Natural killer cell treated with Interleukin-12 subunit alpha and Interleukin-12 subunit beta and Interleukin-15 and Interleukin-18, amount 100 ng/mL, for 72 hours (primary cell): ENCODE data around the gene PIEZO2. TPM values are rescaled to one million over a fixed set of nuclear protein-coding genes. Genes with fewer than 3 reads are reported as not detected.

Experiments used
- ATAC-seq, 2 donors: fragments of 150-1000 bp; cut with Tn5 transposase in 1 of 2; sonication (Bioruptor Pico), chemical (Tn5 transposase) in 1 of 2; 2 replicates each; pipeline ENCODE4 v1.10.0; 2021
- DNase-seq: peaks from one replicate; pipeline ENCODE4 v3.0.0; 2022; ENCODE audit warnings: low spot score
- H3K27ac Mint-ChIP-seq, 2 donors: 1 replicate in 1 of 2; 2 replicates in 1 of 2; pipeline ENCODE4 v1.8.0; 2022; ENCODE audit warnings: mixed read lengths in 2 of 2, mild to moderate bottlenecking in 1 of 2, moderate library complexity in 1 of 2
- H3K27me3 Mint-ChIP-seq, 2 donors: 1 replicate in 1 of 2; 2 replicates in 1 of 2; pipeline ENCODE4 v1.8.0; 2022; ENCODE audit warnings: mixed read lengths in 2 of 2
- H3K36me3 Mint-ChIP-seq: one replicate; pipeline ENCODE4 v1.8.0; 2022; ENCODE audit warnings: mixed read lengths
- H3K4me1 Mint-ChIP-seq, 2 donors: 1 replicate in 1 of 2; 2 replicates in 1 of 2; pipeline ENCODE4 v1.8.0; 2022; ENCODE audit warnings: low read depth in 2 of 2, mixed read lengths in 2 of 2, mild to moderate bottlenecking in 1 of 2
- H3K4me3 Mint-ChIP-seq: one replicate; pipeline ENCODE4 v1.8.0; 2022; ENCODE audit warnings: mixed read lengths
- H3K9me3 Mint-ChIP-seq: 2 replicates; pipeline ENCODE4 v1.8.0; 2022; ENCODE audit warnings: mixed read lengths
- total RNA-seq, 2 donors: library from RNA; stranded (reverse); gene quantifications; one replicate each; pipeline ENCODE4 v1.2.3, GENCODE V29; 2022

Gene PIEZO2
- total RNA-seq, 2 donors from 2014 or later = not detected

GRCh38 chr18:11113046-11113548, 36.3 kb downstream of the PIEZO2 start:
- Mint-ChIP-seq H3K36me3 (no peaks in the 10 kb centered on the region), H3K27me3 (no peaks in the 10 kb centered on the region), H3K9me3 (no peaks in the 10 kb centered on the region), H3K4me3 (no peak overlapping the region), H3K27ac (no peak overlapping the region), H3K4me1 (no peaks in the 10 kb centered on the region)
- ATAC-seq (no peak), DNase-seq (no peak)

GRCh38 chr18:11112286-11112685, 37.1 kb downstream of the PIEZO2 start:
- DNase-seq (no peak), ATAC-seq (no peak)
- Mint-ChIP-seq H3K9me3 (no peaks in the 10 kb centered on the region), H3K36me3 (no peaks in the 10 kb centered on the region), H3K27ac (no peak overlapping the region), H3K27me3 (no peaks in the 10 kb centered on the region), H3K4me1 (no peaks in the 10 kb centered on the region), H3K4me3 (no peak overlapping the region)

- no peak for DNase-seq
- H3K36me3 Mint-ChIP-seq = no peaks in the 10 kb centered on the region
- no peak overlapping the region for H3K4me3 Mint-ChIP-seq
- no peak overlapping the region for H3K27ac Mint-ChIP-seq
- no peaks in the 10 kb centered on the region for H3K9me3 Mint-ChIP-seq
- ATAC-seq = peak in 1 of 2 donors; percentile 27
- H3K4me1 Mint-ChIP-seq = no peaks in the 10 kb centered on the region
- H3K27me3 Mint-ChIP-seq = no peaks in the 10 kb centered on the region
Observed at GRCh38 chr18:11110509-11110908, 38.9 kb downstream of the PIEZO2 start.

- H3K27ac Mint-ChIP-seq = no peak overlapping the region
- no peak for DNase-seq
- H3K36me3 Mint-ChIP-seq = no peaks in the 10 kb centered on the region
- no peaks in the 10 kb centered on the region for H3K4me1 Mint-ChIP-seq
- H3K9me3 Mint-ChIP-seq = no peaks in the 10 kb centered on the region
- H3K27me3 Mint-ChIP-seq = no peaks in the 10 kb centered on the region
- H3K4me3 Mint-ChIP-seq = no peak overlapping the region
- no peak for ATAC-seq
Observed at GRCh38 chr18:11108947-11109346, 40.4 kb downstream of the PIEZO2 start.

GRCh38 chr18:11106894-11107293, 42.5 kb downstream of the PIEZO2 start:
- DNase-seq (no peak), ATAC-seq (no peak)

GRCh38 chr18:11105463-11105862, 43.9 kb downstream of the PIEZO2 start:
- Mint-ChIP-seq H3K4me1 (no peaks in the 10 kb centered on the region), H3K27me3 (no peaks in the 10 kb centered on the region), H3K27ac (no peak overlapping the region), H3K36me3 (no peaks in the 10 kb centered on the region), H3K9me3 (no peaks in the 10 kb centered on the region), H3K4me3 (no peak overlapping the region)
- ATAC-seq (no peak), DNase-seq (no peak)

More at GRCh38 chr18:11106894-11107293, 42.5 kb downstream of the PIEZO2 start:
- Mint-ChIP-seq H3K27ac (no peak overlapping the region), H3K36me3 (no peaks in the 10 kb centered on the region), H3K4me1 (no peaks in the 10 kb centered on the region), H3K9me3 (no peaks in the 10 kb centered on the region), H3K4me3 (no peak overlapping the region), H3K27me3 (no peaks in the 10 kb centered on the region)

- ATAC-seq (peak in 1 of 2 donors; percentile 36), DNase-seq (no peak)
- Mint-ChIP-seq H3K4me1 (no peaks in the 10 kb centered on the region), H3K4me3 (no peak overlapping the region), H3K27me3 (no peaks in the 10 kb centered on the region), H3K27ac (no peak overlapping the region), H3K36me3 (no peaks in the 10 kb centered on the region), H3K9me3 (no peaks in the 10 kb centered on the region)
Observed at GRCh38 chr18:11104307-11104706, 45.1 kb downstream of the PIEZO2 start.

- no peaks in the 10 kb centered on the region for H3K27me3 Mint-ChIP-seq
- ATAC-seq = no peak
- H3K4me1 Mint-ChIP-seq = no peaks in the 10 kb centered on the region
- H3K36me3 Mint-ChIP-seq = no peaks in the 10 kb centered on the region
- H3K4me3 Mint-ChIP-seq = no peak overlapping the region
- H3K9me3 Mint-ChIP-seq = no peaks in the 10 kb centered on the region
- no peak for DNase-seq
- no peak overlapping the region for H3K27ac Mint-ChIP-seq
Observed at GRCh38 chr18:11096839-11097750, 52.3 kb downstream of the PIEZO2 start.

- H3K4me1 Mint-ChIP-seq = no peaks in the 10 kb centered on the region
- H3K36me3 Mint-ChIP-seq = no peaks in the 10 kb centered on the region
- no peak overlapping the region for H3K27ac Mint-ChIP-seq
- DNase-seq (no peak), ATAC-seq (no peak)
- H3K9me3 Mint-ChIP-seq = no peaks in the 10 kb centered on the region
- H3K4me3 Mint-ChIP-seq = no peak overlapping the region
- no peaks in the 10 kb centered on the region for H3K27me3 Mint-ChIP-seq
Observed at GRCh38 chr18:11096411-11096810, 53.0 kb downstream of the PIEZO2 start.

- Mint-ChIP-seq H3K9me3 (no peaks in the 10 kb centered on the region), H3K4me3 (no peak overlapping the region), H3K27ac (no peak overlapping the region)
Observed at GRCh38 chr18:11095674-11096293, 53.6 kb downstream of the PIEZO2 start.

GRCh38 chr18:11095211-11095610, 54.2 kb downstream of the PIEZO2 start:
- ATAC-seq (no peak), DNase-seq (no peak)
- Mint-ChIP-seq H3K27me3 (no peaks in the 10 kb centered on the region), H3K27ac (no peak overlapping the region), H3K9me3 (no peaks in the 10 kb centered on the region), H3K4me1 (no peaks in the 10 kb centered on the region), H3K4me3 (no peak overlapping the region), H3K36me3 (no peaks in the 10 kb centered on the region)

More at GRCh38 chr18:11095674-11096293, 53.6 kb downstream of the PIEZO2 start:
- DNase-seq = no peak
- no peaks in the 10 kb centered on the region for H3K36me3 Mint-ChIP-seq
- no peaks in the 10 kb centered on the region for H3K4me1 Mint-ChIP-seq
- H3K27me3 Mint-ChIP-seq = no peaks in the 10 kb centered on the region
- ATAC-seq = no peak

- no peak overlapping the region for H3K27ac Mint-ChIP-seq
Observed at GRCh38 chr18:11091746-11092145, 57.6 kb downstream of the PIEZO2 start.

GRCh38 chr18:11089931-11090715, 59.2 kb downstream of the PIEZO2 start:
- Mint-ChIP-seq H3K27ac (no peak overlapping the region), H3K4me3 (no peak overlapping the region), H3K27me3 (peaks cover 0 to 5% of the 10 kb centered on the region in 2 donors), H3K36me3 (no peaks in the 10 kb centered on the region), H3K9me3 (no peaks in the 10 kb centered on the region), H3K4me1 (peaks cover 0 to 4% of the 10 kb centered on the region in 2 donors)
- DNase-seq (no peak), ATAC-seq (no peak)

More at GRCh38 chr18:11091746-11092145, 57.6 kb downstream of the PIEZO2 start:
- Mint-ChIP-seq H3K4me3 (no peak overlapping the region), H3K27me3 (peaks cover 0 to 5% of the 10 kb centered on the region in 2 donors), H3K36me3 (no peaks in the 10 kb centered on the region), H3K4me1 (peaks cover 0 to 4% of the 10 kb centered on the region in 2 donors), H3K9me3 (no peaks in the 10 kb centered on the region)
- no peak for DNase-seq
- no peak for ATAC-seq
